Testis (tissue), 2 donors: ENCODE measurements around the gene SCRN1.

ENCODE experiments used
- CTCF ChIP-seq, 3 experiments: fragments of 450-650 bp in 2 of 3; fragments of 200-600 bp in 1 of 3; sonication (generic) in 1 of 3; IDR thresholded peaks; one replicate each; pipeline ENCODE4 v1.5.1; 2016 to 2019; ENCODE audit warnings: antibody characterized with exemption in 3 of 3, mild to moderate bottlenecking in 2 of 3, moderate library complexity in 1 of 3
- POLR2A ChIP-seq: fragments of 450-650 bp; IDR thresholded peaks from one replicate; pipeline ENCODE4 v1.6.1; 2017; ENCODE audit warnings: antibody characterized with exemption, mild to moderate bottlenecking, moderate library complexity

GRCh38 chr7:30032310-30033125 is 42.9 kb upstream of the SCRN1 start:
- no peak for TF ChIP-seq CTCF (IDR thresholded peaks at IDR 0.05)
- TF ChIP-seq POLR2A: no peak
